Ectodermal cell (in vitro differentiated cells): ENCODE data around the gene IL10RA.
"Not testable (repeated sequence)": the region's sequence is repeated elsewhere in the genome, so short reads cannot be mapped to it uniquely, and the experiment has no call there.

ENCODE experiments used
- H3K27ac ChIP-seq: 2 replicates; pipeline ENCODE4 v1.7.0; 2013; ENCODE audit warnings: mild to moderate bottlenecking, low read depth, low read length; ENCODE audit not compliant: insufficient read depth, poor library complexity, severe bottlenecking
- H3K27me3 ChIP-seq: 2 replicates; pipeline ENCODE4 v1.7.0; 2013; ENCODE audit warnings: mild to moderate bottlenecking, low read length; ENCODE audit not compliant: insufficient read depth, control insufficient read depth, poor library complexity, severe bottlenecking
- H3K36me3 ChIP-seq: one replicate; pipeline ENCODE4 v1.7.0; 2013; ENCODE audit warnings: low read length; ENCODE audit not compliant: control insufficient read depth, insufficient read depth
- H3K4me1 ChIP-seq: one replicate; pipeline ENCODE4 v1.7.0; 2013; ENCODE audit warnings: low read length; ENCODE audit not compliant: control insufficient read depth, insufficient read depth
- H3K4me3 ChIP-seq: 2 replicates; pipeline ENCODE4 v1.7.0; 2013; ENCODE audit warnings: low read depth, low read length, control low read depth; ENCODE audit not compliant: insufficient read depth
- H3K9me3 ChIP-seq: 2 replicates; pipeline ENCODE4 v1.7.0; 2013; ENCODE audit warnings: mild to moderate bottlenecking, low read length, moderate library complexity; ENCODE audit not compliant: control insufficient read depth
- whole genome bisulfite sequencing, 2 experiments: methylation state at CpG; one replicate each; pipeline ENCODE4 v1.1.7; 2013; ENCODE audit warnings: missing lambda C conversion rate in 2 of 2; 5-methylcytosine and 5-hydroxymethylcytosine counted together

The IL10RA gene

DNA sequence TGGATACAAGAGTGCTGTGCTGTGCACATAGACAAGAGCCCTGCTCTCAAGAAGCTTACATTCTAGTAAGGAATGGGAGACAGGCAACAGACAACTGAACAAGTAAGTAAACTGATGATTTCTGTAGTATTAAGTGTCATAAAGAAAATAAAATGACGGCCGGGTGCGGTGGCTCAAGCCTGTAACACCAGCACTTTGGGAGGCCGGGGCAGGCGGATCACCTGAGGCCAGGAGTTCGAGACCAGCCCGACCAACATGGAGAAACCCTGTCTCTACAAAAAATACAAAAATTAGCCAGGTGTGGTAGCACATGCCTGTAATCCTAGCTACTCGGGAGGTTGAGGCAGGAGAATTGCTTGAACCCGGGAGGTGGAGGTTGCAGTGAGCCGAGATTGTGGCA lies 38.4 kb upstream of the IL10RA start:
- 92 to 94% methylated on average over 9 to 10 of the region's 10 CpGs for WGBS, 2 experiments
- H3K27me3 ChIP-seq, H3K27ac ChIP-seq, H3K9me3 ChIP-seq, H3K4me1 ChIP-seq, H3K4me3 ChIP-seq, H3K36me3 ChIP-seq: not testable (repeated sequence)

DNA sequence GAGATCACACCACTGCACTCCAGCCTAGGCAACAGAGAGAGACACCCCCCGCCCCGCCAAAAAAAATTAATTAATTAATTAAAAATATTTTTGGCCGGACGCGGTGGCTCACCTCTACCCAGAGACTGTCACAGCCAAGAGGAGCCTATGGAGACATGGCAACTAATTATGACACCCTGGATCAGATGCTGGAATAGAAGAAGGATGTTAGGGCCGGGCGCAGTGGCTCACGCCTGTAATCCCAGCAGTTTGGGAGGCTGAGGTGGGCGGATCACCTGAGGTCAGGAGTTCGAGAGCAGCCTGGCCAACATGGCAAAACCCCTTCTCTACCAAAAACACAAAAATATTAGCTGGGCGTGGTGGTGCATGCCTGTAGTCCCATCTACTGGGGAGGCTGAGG lies 37.7 kb upstream of the IL10RA start:
- not testable (repeated sequence) for H3K27ac ChIP-seq, H3K9me3 ChIP-seq, H3K36me3 ChIP-seq, H3K27me3 ChIP-seq, H3K4me1 ChIP-seq, H3K4me3 ChIP-seq
- WGBS, 2 experiments: 91 to 97% methylated on average over 9 to 10 of the region's 11 CpGs

DNA sequence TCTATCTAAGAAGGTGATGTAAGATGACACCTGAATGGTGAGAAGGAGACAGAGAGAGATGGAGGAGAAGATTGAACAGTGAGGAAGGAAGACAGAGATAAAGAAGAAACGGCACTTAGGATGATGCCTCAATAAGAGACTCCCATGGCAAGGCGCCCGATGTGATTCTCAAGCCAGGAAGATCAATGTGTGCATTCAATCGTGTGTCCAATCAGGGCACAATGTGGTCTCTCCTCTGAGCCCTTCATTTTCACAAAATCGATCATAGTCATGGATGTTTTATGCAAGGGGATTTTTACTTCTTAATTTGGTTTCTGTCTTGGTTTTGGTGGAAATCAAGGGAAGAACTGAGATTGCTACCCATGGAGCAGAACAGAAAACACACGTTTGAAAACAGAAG lies 37.1 kb upstream of the IL10RA start:
- no peaks in the 10 kb centered on the region for H3K36me3 ChIP-seq
- WGBS, 2 experiments: 93% methylated on average over 6 of the region's 6 CpGs
- no peak overlapping the region for H3K4me3 ChIP-seq
- no peaks in the 10 kb centered on the region for H3K27me3 ChIP-seq
- no peaks in the 10 kb centered on the region for H3K4me1 ChIP-seq
- no peak overlapping the region for H3K27ac ChIP-seq
- no peaks in the 10 kb centered on the region for H3K9me3 ChIP-seq

DNA sequence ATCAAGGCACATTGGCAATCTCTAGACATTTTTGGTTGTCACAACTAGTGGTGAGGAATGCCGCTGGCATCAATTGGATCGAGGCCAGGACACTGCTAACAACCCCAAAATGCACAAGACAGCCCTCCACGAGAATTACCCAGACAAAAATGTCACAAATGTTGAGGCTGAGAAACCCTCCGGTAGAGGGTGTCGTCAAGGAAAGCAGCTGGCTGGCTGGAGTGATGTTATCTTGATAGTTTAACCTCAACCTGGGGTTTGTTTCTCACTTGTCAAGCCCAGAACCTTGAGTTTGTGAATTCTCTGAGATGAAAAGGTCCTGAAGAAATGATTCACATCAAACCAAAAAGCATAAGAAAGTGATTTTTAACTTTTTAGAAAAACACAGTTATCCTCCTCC lies 35.9 kb upstream of the IL10RA start:
- Histone ChIP-seq H3K9me3 (no peaks in the 10 kb centered on the region), H3K4me1 (no peaks in the 10 kb centered on the region), H3K4me3 (no peak overlapping the region), H3K27ac (no peak overlapping the region), H3K36me3 (no peaks in the 10 kb centered on the region), H3K27me3 (no peaks in the 10 kb centered on the region)
- WGBS, 2 experiments: 72 to 82% methylated on average over 5 of the region's 5 CpGs

DNA sequence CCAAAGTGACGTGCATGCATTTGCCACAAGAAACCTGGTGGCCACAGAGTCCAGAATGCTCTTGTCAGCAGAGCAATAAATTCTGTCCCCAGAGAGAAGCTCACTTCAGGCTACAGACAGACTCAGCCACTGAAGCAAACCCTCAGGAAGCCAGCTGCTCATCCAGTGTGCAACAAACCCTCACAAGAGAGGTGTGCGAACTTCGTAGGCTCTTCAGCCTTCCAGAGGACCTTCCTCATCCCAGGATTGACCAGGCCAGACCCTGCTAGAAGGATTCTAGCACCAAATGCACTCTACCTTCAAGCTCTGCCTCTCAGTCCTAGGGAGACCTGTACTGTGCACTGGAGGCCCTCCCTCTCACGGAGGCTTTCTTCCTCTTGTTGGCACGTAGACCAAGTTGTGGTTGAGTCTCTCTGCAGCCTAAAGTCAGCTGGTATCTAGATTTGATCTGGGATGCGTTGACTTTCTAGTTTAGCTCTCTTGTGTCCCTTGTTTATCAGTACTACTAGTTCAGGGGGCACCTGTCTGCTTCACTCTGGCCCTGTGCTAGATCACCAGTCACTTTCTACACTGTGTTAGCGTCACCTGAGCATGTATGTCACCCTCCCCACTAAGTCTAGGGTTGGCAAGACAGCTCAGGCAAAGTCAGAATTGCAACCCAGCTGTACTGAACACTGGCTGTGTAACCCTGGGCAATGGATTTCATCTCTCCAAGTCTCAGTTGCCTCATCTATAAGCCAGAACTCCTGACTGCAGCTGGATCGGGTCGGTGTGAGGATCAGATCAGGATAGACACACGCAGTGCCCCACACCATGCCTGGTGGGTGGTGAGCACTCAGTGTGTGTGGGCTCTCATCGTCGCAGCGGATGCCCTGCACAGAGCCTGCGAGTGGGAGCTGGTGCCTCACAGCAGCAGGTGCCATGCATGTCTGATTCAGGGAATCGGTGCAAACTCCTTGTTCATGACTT lies 34.9 kb upstream of the IL10RA start:
- no peaks in the 10 kb centered on the region for H3K27me3 ChIP-seq
- 93% methylated on average over 15 of the region's 15 CpGs for WGBS, 2 experiments
- no peak overlapping the region for H3K4me3 ChIP-seq
- H3K4me1 ChIP-seq: no peaks in the 10 kb centered on the region
- H3K36me3 ChIP-seq: no peaks in the 10 kb centered on the region
- no peak overlapping the region for H3K27ac ChIP-seq
- H3K9me3 ChIP-seq: no peaks in the 10 kb centered on the region

DNA sequence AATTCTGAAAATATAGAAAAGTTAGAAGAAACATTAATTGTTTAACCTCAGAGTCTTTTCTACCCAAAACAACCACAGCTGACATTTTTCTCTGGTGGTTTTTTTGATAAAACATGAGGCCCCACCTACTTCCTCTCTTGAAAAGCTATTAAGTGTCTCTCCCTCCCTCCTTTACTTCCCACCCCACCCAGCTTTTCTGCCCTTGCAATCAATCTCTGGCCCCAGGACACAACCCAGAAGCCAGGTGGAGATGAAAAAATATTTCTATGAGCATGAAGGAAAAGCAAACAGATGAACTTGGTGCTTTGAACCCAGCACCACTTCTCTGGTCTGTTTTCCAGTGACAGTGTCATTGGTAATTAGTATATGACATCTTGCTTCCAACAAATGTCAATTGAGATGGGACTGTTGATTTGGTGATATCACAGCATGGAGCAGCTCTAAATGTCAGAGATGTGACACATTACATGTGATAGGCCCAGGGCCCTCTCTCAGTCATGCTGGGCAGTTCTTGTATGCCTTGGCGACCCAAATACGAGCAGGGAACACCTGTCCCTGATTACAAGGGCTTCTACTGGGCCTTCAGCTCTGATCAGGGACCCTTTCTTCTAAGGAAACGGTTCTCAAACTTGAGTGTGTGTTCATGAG lies 33.0 kb upstream of the IL10RA start:
- Histone ChIP-seq H3K9me3 (no peaks in the 10 kb centered on the region), H3K27ac (no peak overlapping the region), H3K4me1 (no peaks in the 10 kb centered on the region), H3K36me3 (no peaks in the 10 kb centered on the region), H3K4me3 (no peak overlapping the region), H3K27me3 (no peaks in the 10 kb centered on the region)
- WGBS, 2 experiments: 91 to 96% methylated on average over 3 of the region's 3 CpGs

DNA sequence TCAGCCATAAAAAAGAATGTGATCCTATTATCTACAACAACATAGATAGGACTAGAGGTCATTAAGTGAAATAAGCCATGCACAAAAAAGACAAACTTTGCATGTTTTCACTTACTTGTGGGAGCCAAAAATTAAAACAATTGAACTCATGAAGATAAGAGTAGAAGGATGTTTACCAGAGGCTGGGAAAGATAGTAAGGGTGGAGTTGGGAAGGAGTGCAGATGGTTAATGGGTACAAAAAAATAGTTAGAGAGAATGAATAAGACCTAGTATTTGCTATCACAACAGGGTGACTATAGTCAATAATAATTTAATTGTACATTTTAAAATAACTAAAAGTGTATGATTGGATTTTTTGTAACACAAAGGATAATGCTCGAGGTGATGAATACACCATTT lies 27.2 kb upstream of the IL10RA start:
- H3K27me3 ChIP-seq: no peaks in the 10 kb centered on the region
- 80% methylated on average over 1 of the region's 1 CpG; no CpG with 5 or more reads in 1 of the 2 experiments for WGBS, 2 experiments

DNA sequence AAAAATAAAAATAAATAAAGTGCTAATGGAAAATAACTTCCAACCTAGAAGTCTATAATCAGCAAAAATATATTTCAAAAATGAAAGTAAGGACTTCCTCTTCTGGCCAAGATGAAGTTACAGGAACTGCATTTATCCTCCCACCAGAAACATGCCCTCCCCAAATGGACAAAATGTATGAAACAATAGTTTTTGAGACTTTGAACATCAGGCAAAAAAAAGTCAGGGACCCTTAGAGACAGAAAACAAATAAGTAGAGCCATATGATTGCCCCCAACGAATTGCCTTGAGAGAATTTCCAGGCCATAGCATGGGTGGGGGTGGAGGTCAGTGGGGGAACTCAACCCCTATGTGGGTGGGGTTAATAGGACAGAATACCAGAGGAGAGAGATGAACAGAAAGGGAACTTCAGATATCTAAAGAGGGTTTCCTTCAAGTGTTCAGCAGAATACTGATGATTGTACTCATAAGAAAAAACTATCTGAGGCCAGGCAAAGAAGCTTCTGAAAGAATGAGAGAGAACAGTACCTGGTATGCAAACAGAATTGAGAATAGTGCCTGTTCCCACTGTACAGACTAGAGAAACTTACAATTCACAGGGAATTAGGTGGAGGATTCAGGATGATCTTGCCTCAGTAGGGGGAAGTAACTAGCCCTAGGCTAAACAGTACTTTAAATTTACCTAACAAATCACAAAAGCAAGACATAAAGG lies 26.6 kb upstream of the IL10RA start:
- no peaks in the 10 kb centered on the region for H3K36me3 ChIP-seq
- no peaks in the 10 kb centered on the region for H3K27me3 ChIP-seq
- H3K4me3 ChIP-seq: no peak overlapping the region
- no peaks in the 10 kb centered on the region for H3K4me1 ChIP-seq
- H3K27ac ChIP-seq: no peak overlapping the region
- 90 to 95% methylated on average over 1 of the region's 1 CpG for WGBS, 2 experiments
- no peaks in the 10 kb centered on the region for H3K9me3 ChIP-seq

More for the DNA sequence above, 27.2 kb upstream of the IL10RA start:
- Histone ChIP-seq H3K27ac (no peak overlapping the region), H3K9me3 (no peaks in the 10 kb centered on the region), H3K4me1 (no peaks in the 10 kb centered on the region), H3K36me3 (no peaks in the 10 kb centered on the region), H3K4me3 (no peak overlapping the region)

DNA sequence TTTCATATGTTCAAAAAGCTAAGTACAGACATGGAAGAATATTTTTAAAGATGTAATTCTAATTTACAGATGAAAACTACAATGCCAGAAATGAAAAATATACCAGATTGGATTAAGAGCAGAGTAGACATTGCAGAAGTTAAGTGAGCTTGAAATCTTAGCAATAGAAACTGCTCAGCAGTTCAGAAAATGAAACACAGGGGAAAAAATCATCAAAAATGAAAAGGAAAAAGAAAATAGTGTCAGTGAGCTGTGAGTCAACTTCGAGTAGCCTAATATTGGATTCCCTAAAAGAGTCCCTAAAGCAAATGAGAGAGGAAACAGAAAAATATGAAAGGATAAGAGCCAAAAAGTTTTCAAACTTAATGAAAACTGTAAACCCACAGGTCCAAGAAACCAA lies 25.8 kb upstream of the IL10RA start:
- H3K27ac ChIP-seq: no peak overlapping the region
- H3K36me3 ChIP-seq: no peaks in the 10 kb centered on the region
- 75 to 88% methylated on average over 1 of the region's 1 CpG for WGBS, 2 experiments
- no peaks in the 10 kb centered on the region for H3K9me3 ChIP-seq
- H3K27me3 ChIP-seq: no peaks in the 10 kb centered on the region
- H3K4me1 ChIP-seq: no peaks in the 10 kb centered on the region
- H3K4me3 ChIP-seq: no peak overlapping the region

DNA sequence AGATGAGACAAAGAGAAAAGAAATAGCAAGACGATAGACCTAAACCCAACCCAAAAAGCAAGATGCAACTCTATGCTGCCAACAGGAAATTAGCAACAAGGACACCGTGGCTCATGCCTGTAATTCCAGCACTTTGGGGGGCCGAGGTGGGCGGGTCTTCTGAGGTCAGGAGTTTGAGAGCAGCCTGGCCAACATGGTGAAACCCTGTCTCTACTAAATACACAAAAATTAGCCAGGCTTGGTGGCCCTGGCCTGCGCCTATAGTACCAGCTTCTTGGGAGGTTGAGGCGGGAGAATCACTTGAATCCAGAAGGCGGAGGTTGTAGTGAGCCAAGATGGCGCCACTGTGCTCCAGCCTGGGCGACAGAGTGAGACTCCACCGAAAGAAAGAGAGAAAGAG lies 24.3 kb upstream of the IL10RA start:
- H3K27ac ChIP-seq: no peak overlapping the region
- WGBS, 2 experiments: 85 to 88% methylated on average over 10 of the region's 10 CpGs

More for the DNA sequence above, 24.3 kb upstream of the IL10RA start:
- Histone ChIP-seq H3K4me3 (no peak overlapping the region), H3K27me3 (no peaks in the 10 kb centered on the region), H3K4me1 (no peaks in the 10 kb centered on the region), H3K9me3 (no peaks in the 10 kb centered on the region), H3K36me3 (no peaks in the 10 kb centered on the region)
